ENCODE data around the gene TRIM44.

The TRIM44 gene

DNA sequence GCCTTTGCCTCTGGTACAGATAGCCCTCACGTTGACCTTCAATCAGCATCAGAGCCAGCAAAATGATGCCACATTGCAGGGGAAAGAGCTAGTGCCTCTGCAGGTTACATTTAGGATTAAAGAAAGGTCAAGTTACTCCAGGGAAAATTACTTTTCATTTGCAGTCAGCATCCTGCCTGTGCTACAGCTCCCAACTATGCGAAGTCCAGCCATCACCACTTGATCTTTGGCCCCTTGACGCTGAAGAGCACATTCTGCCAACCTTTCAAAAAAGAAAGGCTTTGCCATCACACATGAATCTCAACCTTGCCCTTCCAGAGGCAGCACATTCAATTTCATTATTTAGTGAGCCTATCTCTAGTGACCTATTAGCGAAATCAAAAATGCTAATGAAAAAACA, 33.1 kb upstream of the TRIM44 start:
- Histone ChIP-seq H3K9me2 (replicated peaks; ENCODE audit: low read depth, low read length) (no peaks in the 10 kb centered on the region), H3K36me3 (ENCODE audit: insufficient read depth, low read length) (no peaks in the 10 kb centered on the region), H3K27me3 (ENCODE audit: insufficient read depth, low read length, poor library complexity, severe bottlenecking) (no peaks in the 10 kb centered on the region), H3K79me2 (ENCODE audit: insufficient read depth, low read length) (no peaks in the 10 kb centered on the region), H4K20me1 (ENCODE audit: insufficient read depth, low read length, poor library complexity, severe bottlenecking) (no peaks in the 10 kb centered on the region), H2AFZ (ENCODE audit: low read length) (no peak overlapping the region), H3K9ac (ENCODE audit: low read depth, low read length, poor library complexity, severe bottlenecking) (no peak overlapping the region), H3F3A (ENCODE audit: low read depth) (no peaks in the 10 kb centered on the region), H3K4me2 (ENCODE audit: low read depth, low read length, poor library complexity, severe bottlenecking) (no peak overlapping the region), H3K4me3 (ENCODE audit: low read length, poor library complexity, severe bottlenecking) (no peak overlapping the region), H3K9me3 (ENCODE audit: insufficient read depth, low read depth, low read length) (no peaks in the 10 kb centered on the region), H3K4me1 (ENCODE audit: insufficient read depth, low read length, poor library complexity, severe bottlenecking) (peaks cover 21% of the 10 kb centered on the region)
- TF ChIP-seq, protein P1, sequence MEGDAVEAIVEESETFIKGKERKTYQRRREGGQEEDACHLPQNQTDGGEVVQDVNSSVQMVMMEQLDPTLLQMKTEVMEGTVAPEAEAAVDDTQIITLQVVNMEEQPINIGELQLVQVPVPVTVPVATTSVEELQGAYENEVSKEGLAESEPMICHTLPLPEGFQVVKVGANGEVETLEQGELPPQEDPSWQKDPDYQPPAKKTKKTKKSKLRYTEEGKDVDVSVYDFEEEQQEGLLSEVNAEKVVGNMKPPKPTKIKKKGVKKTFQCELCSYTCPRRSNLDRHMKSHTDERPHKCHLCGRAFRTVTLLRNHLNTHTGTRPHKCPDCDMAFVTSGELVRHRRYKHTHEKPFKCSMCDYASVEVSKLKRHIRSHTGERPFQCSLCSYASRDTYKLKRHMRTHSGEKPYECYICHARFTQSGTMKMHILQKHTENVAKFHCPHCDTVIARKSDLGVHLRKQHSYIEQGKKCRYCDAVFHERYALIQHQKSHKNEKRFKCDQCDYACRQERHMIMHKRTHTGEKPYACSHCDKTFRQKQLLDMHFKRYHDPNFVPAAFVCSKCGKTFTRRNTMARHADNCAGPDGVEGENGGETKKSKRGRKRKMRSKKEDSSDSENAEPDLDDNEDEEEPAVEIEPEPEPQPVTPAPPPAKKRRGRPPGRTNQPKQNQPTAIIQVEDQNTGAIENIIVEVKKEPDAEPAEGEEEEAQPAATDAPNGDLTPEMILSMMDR (conservative IDR thresholded peaks at IDR 0.05; ENCODE audit: low read length): no peak
- TF ChIP-seq EZH2phosphoT487 (IDR thresholded peaks at IDR 0.05; ENCODE audit: borderline replicate concordance): no peak

DNA sequence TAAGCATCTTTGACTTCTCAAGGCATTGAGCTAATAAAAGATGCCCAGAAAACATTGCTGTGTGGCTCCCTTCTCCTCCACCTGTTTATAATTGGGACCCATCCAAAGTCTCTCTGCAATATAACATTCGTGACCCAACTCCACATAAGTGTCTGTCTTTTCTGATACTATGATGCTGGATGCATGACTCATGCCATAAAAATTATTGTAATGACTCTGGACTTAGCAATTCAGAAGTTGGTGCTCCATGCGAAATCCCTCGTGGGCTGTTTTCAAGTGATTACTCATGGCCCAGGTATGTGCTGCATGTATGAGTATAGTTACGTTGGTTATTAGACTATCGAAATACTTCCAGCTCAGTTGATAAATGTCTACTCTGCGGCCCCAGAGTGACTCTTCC, 32.7 kb upstream of the TRIM44 start:
- no peak overlapping the region for H3K4me3 ChIP-seq (ENCODE audit: low read length, poor library complexity, severe bottlenecking)
- peaks cover 24% of the 10 kb centered on the region for H3K4me1 ChIP-seq (ENCODE audit: insufficient read depth, low read length, poor library complexity, severe bottlenecking)
- no peaks in the 10 kb centered on the region for H3K36me3 ChIP-seq (ENCODE audit: insufficient read depth, low read length)
- no peaks in the 10 kb centered on the region for H3K27me3 ChIP-seq (ENCODE audit: insufficient read depth, low read length, poor library complexity, severe bottlenecking)
- H3K4me2 ChIP-seq (ENCODE audit: low read depth, low read length, poor library complexity, severe bottlenecking): no peak overlapping the region
- no peaks in the 10 kb centered on the region for H3K9me2 ChIP-seq (replicated peaks; ENCODE audit: low read depth, low read length)
- no peaks in the 10 kb centered on the region for H3K9me3 ChIP-seq (ENCODE audit: insufficient read depth, low read depth, low read length)
- no peaks in the 10 kb centered on the region for H3K79me2 ChIP-seq (ENCODE audit: insufficient read depth, low read length)
- no peak overlapping the region for H3K9ac ChIP-seq (ENCODE audit: low read depth, low read length, poor library complexity, severe bottlenecking)
- no peak for TF ChIP-seq EZH2phosphoT487 (IDR thresholded peaks at IDR 0.05; ENCODE audit: borderline replicate concordance)
- TF ChIP-seq, protein P1 (conservative IDR thresholded peaks at IDR 0.05; ENCODE audit: low read length): no peak
- no peaks in the 10 kb centered on the region for H3F3A ChIP-seq (ENCODE audit: low read depth)
- no peaks in the 10 kb centered on the region for H4K20me1 ChIP-seq (ENCODE audit: insufficient read depth, low read length, poor library complexity, severe bottlenecking)
- no peak overlapping the region for H2AFZ ChIP-seq (ENCODE audit: low read length)

DNA sequence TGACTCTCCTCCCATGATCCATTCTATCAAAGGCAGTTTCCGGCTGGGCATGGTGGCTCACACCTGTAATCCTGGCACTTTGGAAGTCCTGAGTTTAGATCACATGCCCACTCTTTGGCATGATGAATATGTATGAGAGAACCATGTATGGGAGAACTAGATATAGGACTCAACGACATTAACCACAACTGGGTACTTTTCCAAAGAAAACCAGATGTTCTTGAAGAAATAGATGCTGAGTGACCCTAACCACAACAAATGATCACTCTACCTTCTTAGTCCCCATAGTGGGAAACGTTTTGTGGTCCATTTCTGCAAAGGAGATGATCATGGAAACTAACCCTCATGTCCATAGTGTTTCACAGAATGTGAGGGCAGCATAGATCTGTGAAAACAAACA, 30.7 kb upstream of the TRIM44 start:
- no peak for TF ChIP-seq EZH2phosphoT487 (IDR thresholded peaks at IDR 0.05; ENCODE audit: borderline replicate concordance)
- TF ChIP-seq, protein P1 (conservative IDR thresholded peaks at IDR 0.05; ENCODE audit: low read length): no peak
- H3K9ac ChIP-seq (ENCODE audit: low read depth, low read length, poor library complexity, severe bottlenecking): no peak overlapping the region
- peaks cover 24% of the 10 kb centered on the region for H3K4me1 ChIP-seq (ENCODE audit: insufficient read depth, low read length, poor library complexity, severe bottlenecking)
- H3K9me2 ChIP-seq (replicated peaks; ENCODE audit: low read depth, low read length): no peaks in the 10 kb centered on the region
- H3K79me2 ChIP-seq (ENCODE audit: insufficient read depth, low read length): no peaks in the 10 kb centered on the region
- H3K4me2 ChIP-seq (ENCODE audit: low read depth, low read length, poor library complexity, severe bottlenecking): no peak overlapping the region
- H3F3A ChIP-seq (ENCODE audit: low read depth): no peaks in the 10 kb centered on the region
- H3K9me3 ChIP-seq (ENCODE audit: insufficient read depth, low read depth, low read length): no peaks in the 10 kb centered on the region
- no peak overlapping the region for H2AFZ ChIP-seq (ENCODE audit: low read length)
- H4K20me1 ChIP-seq (ENCODE audit: insufficient read depth, low read length, poor library complexity, severe bottlenecking): no peaks in the 10 kb centered on the region
- H3K36me3 ChIP-seq (ENCODE audit: insufficient read depth, low read length): no peaks in the 10 kb centered on the region
- no peaks in the 10 kb centered on the region for H3K27me3 ChIP-seq (ENCODE audit: insufficient read depth, low read length, poor library complexity, severe bottlenecking)
- H3K4me3 ChIP-seq (ENCODE audit: low read length, poor library complexity, severe bottlenecking): no peak overlapping the region

All from Loucy (cell line).